Measurements from ENCODE around the gene TAF4. TPM values are rescaled to one million over a fixed set of nuclear protein-coding genes. Genes with fewer than 3 reads are reported as not detected.
"Not testable (repeated sequence)": the region's sequence is repeated elsewhere in the genome, so short reads cannot be mapped to it uniquely, and the experiment has no call there.

The TAF4 gene
- total and polyA plus RNA-seq, 3 experiments from 2014 or later: 1.4 to 21.0 (median 20.5) TPM

DNA sequence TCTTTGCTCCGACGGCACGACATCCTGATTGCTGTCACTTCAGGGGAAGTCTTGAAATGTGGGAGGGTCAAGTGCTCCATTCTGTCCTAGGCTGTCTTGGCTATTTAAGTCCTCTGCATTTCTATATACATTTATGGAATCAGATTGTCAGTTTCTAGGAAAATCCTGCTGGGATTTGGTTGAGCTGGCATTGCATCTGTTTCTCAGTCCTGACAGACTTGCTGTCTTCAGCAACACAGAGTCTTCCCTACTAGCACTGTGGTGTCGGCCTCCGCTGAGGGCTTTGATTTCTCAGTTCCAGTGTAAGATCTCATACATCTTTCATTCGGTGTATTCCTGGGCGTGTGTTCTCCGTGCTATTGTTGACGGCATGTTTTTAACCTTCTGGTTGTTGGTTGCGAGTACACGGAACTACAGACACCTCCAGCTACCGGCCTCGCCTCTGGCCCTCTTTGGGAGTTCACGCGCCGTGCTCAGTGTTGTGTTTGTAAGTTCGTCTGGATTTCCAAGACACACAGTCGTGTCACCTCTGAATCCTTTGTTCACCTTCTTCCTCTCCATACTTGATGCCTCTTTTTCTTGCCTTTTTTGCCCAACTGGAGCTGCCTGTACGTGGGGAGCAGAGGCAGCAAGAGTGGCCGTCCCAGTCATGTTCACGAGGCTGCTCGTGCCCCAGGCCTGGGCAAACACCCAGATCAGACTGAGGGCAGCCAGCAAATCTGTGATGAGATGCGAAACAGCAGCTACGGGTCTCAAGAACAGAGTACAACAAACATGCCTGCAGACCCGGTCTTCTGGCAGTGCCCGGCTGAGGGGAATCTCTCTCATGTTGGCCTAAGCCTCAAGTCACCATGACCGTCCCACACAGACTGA is 92.8 kb downstream of the TAF4 start:
- H3K4me1 Mint-ChIP-seq: no peaks in the 10 kb centered on the region
- H3K27me3 Mint-ChIP-seq: peaks cover 0 to 9% of the 10 kb centered on the region in 2 donors
- Histone ChIP-seq H3K36me3 (ENCODE audit: insufficient read depth, low read length) (peaks cover 11% of the 10 kb centered on the region), H3K27ac (ENCODE audit: low read depth, low read length) (no peak overlapping the region), H3K9me3 (ENCODE audit: low read length) (no peaks in the 10 kb centered on the region), H3K4me3 (ENCODE audit: low read length) (no peak overlapping the region), H3K4me1 (ENCODE audit: insufficient read depth, low read length) (no peaks in the 10 kb centered on the region), H3K27me3 (ENCODE audit: insufficient read depth, low read length, poor library complexity, severe bottlenecking) (no peaks in the 10 kb centered on the region)
- H3K9me3 Mint-ChIP-seq: peaks cover 0 to 3% (median 0%) of the 10 kb centered on the region in 5 donors
- ChIA-PET POLR2A (no interaction called here), CTCF (no interaction called here)
- no peak overlapping the region for H3K4me3 Mint-ChIP-seq
- peak overlapping the region in 1 of 8 donors; percentile 66 for H3K27ac Mint-ChIP-seq
- DNase-seq: no peak
- H3K36me3 Mint-ChIP-seq: peaks cover 21 to 45% (median 26%) of the 10 kb centered on the region in 3 donors

DNA sequence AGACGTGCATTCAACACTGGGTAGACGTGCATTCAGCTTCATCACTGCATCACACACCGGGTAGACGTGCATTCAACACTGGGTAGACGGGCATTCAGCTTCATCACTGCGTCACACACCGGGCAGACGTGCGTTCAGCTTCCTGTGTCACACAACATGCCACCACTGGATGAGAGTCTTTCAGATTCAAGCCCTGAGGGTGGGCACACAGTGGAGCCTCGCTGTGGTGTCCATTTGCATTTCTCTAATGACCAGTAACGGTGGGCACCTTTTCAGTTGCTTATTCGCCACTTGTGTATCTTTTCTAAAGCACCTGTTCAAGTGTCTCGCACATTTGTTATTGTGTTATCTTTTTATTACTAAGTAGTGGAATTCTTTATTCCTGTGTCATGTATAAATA is 94.1 kb downstream of the TAF4 start:
- H3K4me1 Mint-ChIP-seq; H3K9me3 ChIP-seq (ENCODE audit: low read length); H3K4me3 ChIP-seq (ENCODE audit: low read length); H3K27me3 ChIP-seq (ENCODE audit: insufficient read depth, low read length, poor library complexity, severe bottlenecking); H3K4me3 Mint-ChIP-seq; H3K9me3 Mint-ChIP-seq; DNase-seq; H3K27ac ChIP-seq (ENCODE audit: low read depth, low read length); CTCF ChIA-PET; POLR2A ChIA-PET; H3K27ac Mint-ChIP-seq; H3K4me1 ChIP-seq (ENCODE audit: insufficient read depth, low read length): not testable (repeated sequence)
- peaks cover 1 to 12% of the 10 kb centered on the region in 2 donors for H3K27me3 Mint-ChIP-seq
- H3K36me3 ChIP-seq (ENCODE audit: insufficient read depth, low read length): peaks cover 11% of the 10 kb centered on the region
- H3K36me3 Mint-ChIP-seq: peaks cover 19 to 39% (median 26%) of the 10 kb centered on the region in 3 donors

- peaks cover 2 to 16% of the 10 kb centered on the region in 2 donors for H3K27me3 Mint-ChIP-seq
- H3K4me3 Mint-ChIP-seq: no peak overlapping the region
- ChIA-PET CTCF (no interaction called here), POLR2A (no interaction called here)
- H3K9me3 Mint-ChIP-seq: peaks cover 0 to 3% (median 0%) of the 10 kb centered on the region in 5 donors
- no peak overlapping the region for H3K27ac Mint-ChIP-seq
- no peaks in the 10 kb centered on the region for H3K4me1 Mint-ChIP-seq
- Histone ChIP-seq H3K27me3 (ENCODE audit: insufficient read depth, low read length, poor library complexity, severe bottlenecking) (no peaks in the 10 kb centered on the region), H3K9me3 (ENCODE audit: low read length) (no peaks in the 10 kb centered on the region), H3K4me3 (ENCODE audit: low read length) (no peak overlapping the region), H3K4me1 (ENCODE audit: insufficient read depth, low read length) (no peaks in the 10 kb centered on the region), H3K36me3 (ENCODE audit: insufficient read depth, low read length) (peaks cover 11% of the 10 kb centered on the region), H3K27ac (ENCODE audit: low read depth, low read length) (no peak overlapping the region)
- H3K36me3 Mint-ChIP-seq: peaks cover 15 to 30% (median 26%) of the 10 kb centered on the region in 3 donors
- DNase-seq: no peak
Measured at GRCh38 chr20:61970357-61970756, 95.3 kb downstream of the TAF4 start.

DNA sequence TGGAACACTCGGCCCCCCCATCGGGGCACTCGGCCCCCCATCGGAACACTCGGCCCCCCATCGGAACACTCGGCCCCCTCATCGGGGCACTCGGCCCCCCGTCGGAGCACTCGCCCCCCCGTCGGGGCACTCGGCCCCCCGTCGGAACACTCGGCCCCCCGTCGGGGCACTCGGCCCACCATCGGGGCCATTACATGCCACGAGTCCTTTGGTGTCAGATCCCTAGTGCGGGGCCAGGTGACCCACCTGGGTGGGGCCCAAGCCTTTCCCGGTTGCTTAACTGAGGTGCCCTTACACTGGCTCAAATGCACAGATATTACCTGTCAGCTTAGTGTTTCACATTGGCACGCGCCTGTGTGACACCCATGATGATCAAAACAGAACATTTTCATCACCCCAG is 95.9 kb downstream of the TAF4 start:
- DNase-seq: no peak
- H3K27ac ChIP-seq (ENCODE audit: low read depth, low read length): no peak overlapping the region
- H3K9me3 ChIP-seq (ENCODE audit: low read length): no peaks in the 10 kb centered on the region
- no peak overlapping the region for H3K4me3 ChIP-seq (ENCODE audit: low read length)
- Mint-ChIP-seq H3K9me3 (peaks cover 0 to 3% (median 0%) of the 10 kb centered on the region in 5 donors), H3K4me1 (no peaks in the 10 kb centered on the region), H3K27me3 (peaks cover 4 to 16% of the 10 kb centered on the region in 2 donors), H3K36me3 (peaks cover 15 to 26% (median 23%) of the 10 kb centered on the region in 3 donors), H3K4me3 (no peak overlapping the region), H3K27ac (no peak overlapping the region)
- POLR2A ChIA-PET: no interaction called here
- CTCF ChIA-PET: no interaction called here
- peaks cover 4% of the 10 kb centered on the region for H3K27me3 ChIP-seq (ENCODE audit: insufficient read depth, low read length, poor library complexity, severe bottlenecking)
- H3K36me3 ChIP-seq (ENCODE audit: insufficient read depth, low read length): peaks cover 11% of the 10 kb centered on the region
- no peaks in the 10 kb centered on the region for H3K4me1 ChIP-seq (ENCODE audit: insufficient read depth, low read length)

GRCh38 chr20:61968932-61969331 is 96.7 kb downstream of the TAF4 start:
- Mint-ChIP-seq H3K9me3 (peaks cover 0 to 3% (median 0%) of the 10 kb centered on the region in 5 donors), H3K36me3 (peaks cover 15 to 19% (median 19%) of the 10 kb centered on the region in 3 donors), H3K27ac (peak overlapping the region in 1 of 8 donors; percentile 50), H3K27me3 (peaks cover 8 to 16% of the 10 kb centered on the region in 2 donors), H3K4me3 (no peak overlapping the region), H3K4me1 (no peaks in the 10 kb centered on the region)
- no peaks in the 10 kb centered on the region for H3K9me3 ChIP-seq (ENCODE audit: low read length)
- ChIA-PET POLR2A (no interaction called here), CTCF (no interaction called here)
- H3K4me3 ChIP-seq (ENCODE audit: low read length): no peak overlapping the region
- H3K27ac ChIP-seq (ENCODE audit: low read depth, low read length): no peak overlapping the region
- H3K4me1 ChIP-seq (ENCODE audit: insufficient read depth, low read length): no peaks in the 10 kb centered on the region
- H3K36me3 ChIP-seq (ENCODE audit: insufficient read depth, low read length): peaks cover 9% of the 10 kb centered on the region
- peaks cover 4% of the 10 kb centered on the region for H3K27me3 ChIP-seq (ENCODE audit: insufficient read depth, low read length, poor library complexity, severe bottlenecking)
- no peak for DNase-seq

GRCh38 chr20:61968036-61968810 is 97.5 kb downstream of the TAF4 start:
- peaks cover 4% of the 10 kb centered on the region for H3K27me3 ChIP-seq (ENCODE audit: insufficient read depth, low read length, poor library complexity, severe bottlenecking)
- H3K4me1 ChIP-seq (ENCODE audit: insufficient read depth, low read length): no peaks in the 10 kb centered on the region
- Mint-ChIP-seq H3K4me3 (no peak overlapping the region), H3K27me3 (peaks cover 8 to 21% of the 10 kb centered on the region in 2 donors), H3K9me3 (peaks cover 0 to 3% (median 0%) of the 10 kb centered on the region in 5 donors), H3K36me3 (peaks cover 12 to 17% (median 14%) of the 10 kb centered on the region in 3 donors), H3K27ac (no peak overlapping the region), H3K4me1 (no peaks in the 10 kb centered on the region)
- H3K36me3 ChIP-seq (ENCODE audit: insufficient read depth, low read length): peaks cover 6% of the 10 kb centered on the region
- CTCF ChIA-PET: no interaction called here
- H3K27ac ChIP-seq (ENCODE audit: low read depth, low read length): no peak overlapping the region
- no peak overlapping the region for H3K4me3 ChIP-seq (ENCODE audit: low read length)
- DNase-seq: no peak
- POLR2A ChIA-PET: no interaction called here
- no peaks in the 10 kb centered on the region for H3K9me3 ChIP-seq (ENCODE audit: low read length)

DNA sequence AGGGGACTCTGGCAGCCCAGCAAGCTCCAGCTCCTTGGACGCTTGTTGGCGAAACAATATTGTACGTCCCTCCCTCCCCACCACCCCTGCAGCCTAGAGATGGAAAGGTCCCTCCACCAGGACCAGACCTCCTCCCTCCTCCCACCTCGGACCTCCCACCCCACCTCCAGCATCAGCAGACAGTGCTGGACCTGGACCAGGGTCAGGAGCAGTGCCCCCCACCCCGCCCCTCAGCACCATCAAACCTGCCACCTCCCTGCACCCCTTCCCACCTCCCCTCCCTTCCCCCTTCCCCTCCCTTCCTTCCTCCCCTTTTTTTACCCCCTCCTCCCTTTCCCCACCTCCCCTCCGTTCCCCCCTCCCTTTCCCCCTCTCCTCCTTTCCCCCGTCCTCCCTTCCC is 98.4 kb downstream of the TAF4 start:
- no peak overlapping the region for H3K27ac Mint-ChIP-seq

More for the DNA sequence above, 98.4 kb downstream of the TAF4 start:
- H3K27me3 ChIP-seq (ENCODE audit: insufficient read depth, low read length, poor library complexity, severe bottlenecking): peaks cover 4% of the 10 kb centered on the region
- H3K9me3 ChIP-seq (ENCODE audit: low read length): no peaks in the 10 kb centered on the region
- H3K36me3 Mint-ChIP-seq: peaks cover 3 to 8% (median 7%) of the 10 kb centered on the region in 3 donors
- no peaks in the 10 kb centered on the region for H3K4me1 Mint-ChIP-seq
- H3K27me3 Mint-ChIP-seq: peaks cover 8 to 23% of the 10 kb centered on the region in 2 donors
- peaks cover 0 to under 1% (median 0%) of the 10 kb centered on the region in 5 donors for H3K9me3 Mint-ChIP-seq
- H3K36me3 ChIP-seq (ENCODE audit: insufficient read depth, low read length): no peaks in the 10 kb centered on the region
- POLR2A ChIA-PET: no interaction called here
- no peak overlapping the region for H3K4me3 ChIP-seq (ENCODE audit: low read length)
- no peak overlapping the region for H3K27ac ChIP-seq (ENCODE audit: low read depth, low read length)
- no peaks in the 10 kb centered on the region for H3K4me1 ChIP-seq (ENCODE audit: insufficient read depth, low read length)
- CTCF ChIA-PET: no interaction called here
- DNase-seq: no peak
- no peak overlapping the region for H3K4me3 Mint-ChIP-seq

Data from CD8-positive, alpha-beta memory T cell (primary cell).